Esophagus squamous epithelium (tissue), 5 donors: ENCODE measurements around the gene FAM181A. TPM values are rescaled to one million over a fixed set of nuclear protein-coding genes. Genes with fewer than 3 reads are reported as not detected.
A peak's percentile ranks its signal among the peaks of the same experiment; 100 is the strongest.

ENCODE experiments used
- DNase-seq: peaks from one replicate; lab custom pipeline; 2025; lab: John Stamatoyannopoulos, UW
- H3K27ac ChIP-seq, 4 donors: fragments of 200-600 bp; sonication (generic); one replicate each; pipeline ENCODE4 v1.5.1; 2016 to 2019; ENCODE audit warnings: mild to moderate bottlenecking in 1 of 4
- H3K27me3 ChIP-seq, 4 donors: fragments of 200-600 bp; sonication (generic); 1 replicate in 3 of 4; 2 replicates in 1 of 4; pipeline versions ENCODE4 v1.5.1 to v1.6.0; 2017 to 2021; ENCODE audit warnings: antibody characterized with exemption in 1 of 4
- H3K36me3 ChIP-seq, 3 donors: fragments of 200-600 bp; sonication (generic); one replicate each; pipeline ENCODE4 v1.5.1; 2016 to 2019
- H3K4me1 ChIP-seq, 3 donors: fragments of 200-600 bp; sonication (generic); one replicate each; pipeline ENCODE4 v1.5.1; 2017 to 2019
- H3K4me3 ChIP-seq, 4 donors: fragments of 200-600 bp; sonication (generic); 1 replicate in 3 of 4; 2 replicates in 1 of 4; pipeline ENCODE4 v1.5.1; 2016 to 2019; ENCODE audit warnings: mild to moderate bottlenecking in 2 of 4, moderate library complexity in 1 of 4
- H3K9me3 ChIP-seq, 3 donors: fragments of 200-600 bp; sonication (generic); one replicate each; pipeline ENCODE4 v1.5.1; 2016 to 2019
- POLR2A ChIP-seq, 4 donors: fragments of 450-650 bp; IDR thresholded peaks; one replicate each; pipeline ENCODE4 v1.6.1; 2017; ENCODE audit warnings: antibody characterized with exemption in 4 of 4, mild to moderate bottlenecking in 4 of 4, moderate library complexity in 3 of 4
- WGBS, 2 donors: methylation state at CpG; one replicate each; pipeline ENCODE4 v1.1.5; 2018; 5-methylcytosine and 5-hydroxymethylcytosine counted together
- intact Hi-C: fragments of 100-400 bp; cut with DNase I; formaldehyde crosslinking; loops from one replicate; pipeline ENCODE4 v1.15.0; 2022
- total RNA-seq, 4 donors: library from RNA; depleted of rRNA; stranded (reverse); fragments of >200 nt; gene quantifications; one replicate each; pipeline ENCODE4 v1.1.0, GENCODE V29; 2016
- TF ChIP-seq, protein P1 (sequence below), 6 experiments: fragments of 450-650 bp in 4 of 6; fragments of 200-600 bp in 2 of 6; sonication (generic) in 2 of 6; IDR thresholded peaks; one replicate each; pipeline ENCODE4 v1.5.1; 2016 to 2019; ENCODE audit warnings: antibody characterized with exemption in 6 of 6, mild to moderate bottlenecking in 4 of 6, moderate library complexity in 4 of 6
- donor health status: DM: yes; HTN: yes; CAD: no.

FAM181A gene
- total RNA-seq, 4 donors from 2014 or later, result not detected

DNA sequence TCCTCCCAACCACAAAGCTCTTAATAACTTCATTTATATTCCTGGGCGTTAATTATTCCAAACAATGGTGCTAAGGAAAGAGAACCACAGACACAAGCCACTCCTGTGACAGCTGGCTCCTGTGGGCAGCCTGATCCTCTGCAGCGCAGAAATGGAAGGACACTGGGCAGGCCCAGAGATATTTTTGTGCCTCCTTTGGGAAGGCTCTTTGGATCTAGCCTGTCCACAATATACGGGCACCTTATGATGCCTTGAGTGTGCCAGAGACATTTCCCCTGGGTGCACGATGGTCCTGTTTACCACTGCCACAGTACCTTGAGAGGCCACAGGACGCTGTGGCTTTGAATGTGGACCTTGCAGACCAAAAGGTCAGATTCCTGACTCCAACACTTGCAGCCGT lies 47.2 kb downstream of the FAM181A start:
- Histone ChIP-seq H3K9me3 (no peaks in the 10 kb centered on the region), H3K4me3 (peak overlapping the region in 3 of 4 donors; percentile 26 to 57 (median 37)), H3K36me3 (no peaks in the 10 kb centered on the region), H3K27me3 (peaks cover 0 to 12% (median 0%) of the 10 kb centered on the region in 4 donors), H3K27ac (peak overlapping the region in 3 of 4 donors; percentile 64 to 85 (median 82)), H3K4me1 (peaks cover 0 to 62% (median 20%) of the 10 kb centered on the region in 3 donors)
- DNase-seq, result no peak
- intact Hi-C loops, result no loop called here
- TF ChIP-seq, protein P1, sequence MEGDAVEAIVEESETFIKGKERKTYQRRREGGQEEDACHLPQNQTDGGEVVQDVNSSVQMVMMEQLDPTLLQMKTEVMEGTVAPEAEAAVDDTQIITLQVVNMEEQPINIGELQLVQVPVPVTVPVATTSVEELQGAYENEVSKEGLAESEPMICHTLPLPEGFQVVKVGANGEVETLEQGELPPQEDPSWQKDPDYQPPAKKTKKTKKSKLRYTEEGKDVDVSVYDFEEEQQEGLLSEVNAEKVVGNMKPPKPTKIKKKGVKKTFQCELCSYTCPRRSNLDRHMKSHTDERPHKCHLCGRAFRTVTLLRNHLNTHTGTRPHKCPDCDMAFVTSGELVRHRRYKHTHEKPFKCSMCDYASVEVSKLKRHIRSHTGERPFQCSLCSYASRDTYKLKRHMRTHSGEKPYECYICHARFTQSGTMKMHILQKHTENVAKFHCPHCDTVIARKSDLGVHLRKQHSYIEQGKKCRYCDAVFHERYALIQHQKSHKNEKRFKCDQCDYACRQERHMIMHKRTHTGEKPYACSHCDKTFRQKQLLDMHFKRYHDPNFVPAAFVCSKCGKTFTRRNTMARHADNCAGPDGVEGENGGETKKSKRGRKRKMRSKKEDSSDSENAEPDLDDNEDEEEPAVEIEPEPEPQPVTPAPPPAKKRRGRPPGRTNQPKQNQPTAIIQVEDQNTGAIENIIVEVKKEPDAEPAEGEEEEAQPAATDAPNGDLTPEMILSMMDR (IDR thresholded peaks at IDR 0.05), result no peak
- no peak for TF ChIP-seq POLR2A (IDR thresholded peaks at IDR 0.05)
- 68 to 79% methylated on average over 4 to 6 of the region's 6 CpGs for WGBS, 2 donors

GRCh38 chr14:93974833-93975232 lies 47.7 kb downstream of the FAM181A start:
- no peak for DNase-seq
- peaks cover 0 to 57% (median 15%) of the 10 kb centered on the region in 3 donors for H3K4me1 ChIP-seq
- no peaks in the 10 kb centered on the region for H3K9me3 ChIP-seq
- H3K27ac ChIP-seq, result peak overlapping the region in 3 of 4 donors; percentile 64 to 85 (median 82)
- 39% methylated on average over 3 of the region's 12 CpGs; no CpG with 5 or more reads in 1 of the 2 donors for WGBS, 2 donors
- intact Hi-C loops, result no loop called here
- TF ChIP-seq POLR2A (IDR thresholded peaks at IDR 0.05), result no peak
- TF ChIP-seq, protein P1 (IDR thresholded peaks at IDR 0.05), result no peak
- no peaks in the 10 kb centered on the region for H3K36me3 ChIP-seq
- H3K27me3 ChIP-seq, result peaks cover 0 to 12% (median 0%) of the 10 kb centered on the region in 4 donors
- H3K4me3 ChIP-seq, result peak overlapping the region in 3 of 4 donors; percentile 26 to 57 (median 37)

DNA sequence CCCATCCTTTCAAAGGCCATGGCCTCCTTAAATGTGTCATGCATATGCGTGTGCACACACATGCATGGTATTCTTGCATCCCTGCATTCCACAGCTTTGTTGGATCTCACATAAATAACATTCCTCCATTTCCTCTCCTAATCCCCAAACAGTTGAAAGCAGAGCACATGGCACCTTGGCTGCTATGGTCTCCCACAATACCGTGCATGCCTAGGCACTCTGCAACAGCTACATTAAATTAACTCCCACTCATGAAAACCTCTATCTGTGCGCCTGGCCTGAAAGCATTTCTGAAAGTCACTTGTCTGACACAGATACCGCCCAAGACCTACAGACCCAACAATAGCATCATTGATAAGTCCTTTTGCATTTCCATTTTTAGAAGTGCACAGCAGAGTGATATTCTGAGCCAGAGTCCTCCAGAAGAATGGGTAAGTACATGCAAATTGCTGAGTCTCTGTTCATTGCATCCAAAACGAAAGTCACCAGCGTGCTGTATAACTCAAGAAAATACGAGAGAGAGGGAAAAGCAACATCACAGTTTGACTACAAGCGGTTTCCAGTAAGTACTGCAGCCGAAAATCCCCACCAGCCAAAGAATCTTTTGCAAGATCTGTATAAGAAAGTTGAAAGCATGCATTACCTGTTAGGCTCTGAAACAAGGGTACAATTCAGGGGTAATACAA lies 48.8 kb downstream of the FAM181A start:
- Histone ChIP-seq H3K36me3 (no peaks in the 10 kb centered on the region), H3K27me3 (peaks cover 0 to 12% (median 0%) of the 10 kb centered on the region in 4 donors), H3K4me3 (peak overlapping the region in 3 of 4 donors; percentile 26 to 57 (median 37)), H3K9me3 (no peaks in the 10 kb centered on the region), H3K27ac (peak overlapping the region; percentile 57 to 85 (median 73)), H3K4me1 (peaks cover 0 to 52% (median 10%) of the 10 kb centered on the region in 3 donors)
- TF ChIP-seq, protein P1 (IDR thresholded peaks at IDR 0.05), result peak in 1 of 6 experiments; percentile 4
- TF ChIP-seq POLR2A (IDR thresholded peaks at IDR 0.05), result no peak
- WGBS, 2 donors, result 45 to 63% methylated on average over 9 of the region's 9 CpGs
- intact Hi-C loops, result no loop called here
- no peak for DNase-seq

GRCh38 chr14:93976477-93977057 lies 49.4 kb downstream of the FAM181A start, which contains the start of gene ASB2:
Gene ASB2, minus strand, starts transcription at chr14:93976570. Its CDS starts 12,031 bp downstream, at chr14:93964539.
- no peaks in the 10 kb centered on the region for H3K36me3 ChIP-seq
- peaks cover 0 to 12% (median 0%) of the 10 kb centered on the region in 4 donors for H3K27me3 ChIP-seq
- H3K9me3 ChIP-seq, result no peaks in the 10 kb centered on the region
- intact Hi-C loops, result no loop called here
- H3K4me1 ChIP-seq, result peaks cover 0 to 52% (median 11%) of the 10 kb centered on the region in 3 donors
- peak within 1 kb of the TSS in 3 of 4 donors; percentile 26 to 57 (median 37) for H3K4me3 ChIP-seq
- H3K27ac ChIP-seq, result peak within 1 kb of the TSS; percentile 57 to 85 (median 73)
- TF ChIP-seq, protein P1 (IDR thresholded peaks at IDR 0.05), result peak in 1 of 6 experiments; percentile 0
- TF ChIP-seq POLR2A (IDR thresholded peaks at IDR 0.05), result peak in 2 of 4 donors; percentile 38 to 46
- WGBS, 2 donors, result 35 to 40% methylated on average over 12 of the region's 12 CpGs
- no peak for DNase-seq
